ENCODE measurements around the gene C3orf18. TPM values are rescaled to one million over a fixed set of nuclear protein-coding genes. Genes with fewer than 3 reads are reported as not detected.

Gene C3orf18
- total and polyA plus RNA-seq, 9 of the 15 experiments (the other 6 are each of a cell fraction or from before 2014, with no cell fraction given), result 0.01 to 2.3 (median 0.94) TPM

DNA sequence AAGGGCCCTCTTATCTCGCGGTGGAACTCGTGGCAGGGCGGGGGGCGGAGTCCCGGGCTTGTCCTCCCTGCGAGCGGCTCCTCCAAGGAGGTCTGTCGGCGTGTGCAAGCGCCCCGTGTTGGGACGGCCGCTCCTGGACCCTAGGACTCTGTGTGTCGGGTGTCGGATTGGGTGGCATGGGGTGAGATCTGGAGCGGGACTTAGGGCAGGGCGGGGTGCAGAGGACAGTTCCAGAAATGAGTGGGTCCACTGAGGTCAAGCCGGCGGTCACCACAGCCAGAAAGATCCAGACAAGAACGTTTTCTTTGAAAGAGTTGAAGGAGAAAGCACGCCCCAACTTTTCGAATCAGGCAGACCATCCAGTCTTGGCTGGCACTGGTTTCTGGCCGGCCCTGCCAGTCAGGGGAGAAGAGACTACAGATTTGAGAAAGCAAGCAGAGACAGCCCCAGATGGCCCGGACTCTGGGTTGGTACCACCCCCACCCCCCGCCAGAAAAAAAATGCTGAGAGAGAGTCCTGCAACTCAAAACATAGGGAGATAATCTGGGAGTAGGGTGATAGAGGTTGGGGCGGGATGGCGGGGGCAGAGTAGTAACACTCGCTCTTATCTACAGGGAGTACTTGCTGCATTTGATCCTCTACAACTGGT lies 44.8 kb upstream of the C3orf18 start (continued):
- TF ChIP-seq HINFP (tag; conservative IDR thresholded peaks at IDR 0.05; ENCODE audit: low read depth), result no peak
- no peak for TF ChIP-seq SMAD2 (IDR thresholded peaks at IDR 0.05; ENCODE audit: low read depth, low read length)
- no peak for TF ChIP-seq EWSR1 (IDR thresholded peaks at IDR 0.05; ENCODE audit: borderline replicate concordance, low read depth, partially characterized antibody)
- no peak for TF ChIP-seq ETS2 (tag; IDR thresholded peaks at IDR 0.05; ENCODE audit: borderline replicate concordance, poor library complexity, severe bottlenecking)
- TF ChIP-seq POLR2H (tag; IDR thresholded peaks at IDR 0.05; ENCODE audit: low read depth), result peak; percentile 83; the same call in 1 of the 2 replicates
- TF ChIP-seq YY1 (IDR thresholded peaks at IDR 0.05; ENCODE audit: borderline replicate concordance in 1 of 3, control insufficient read depth in 1 of 3, extremely low read depth in 1 of 3, insufficient read depth in 3 of 3, insufficient read length in 1 of 3, insufficient replicate concordance in 2 of 3, low read depth in 1 of 3, low read length in 2 of 3), result peak in 2 of 3 experiments; percentile 13 to 35
- no peak for TF ChIP-seq ESRRB (CRISPR knock-in tag; IDR thresholded peaks at IDR 0.05; ENCODE audit: borderline replicate concordance)
- TF ChIP-seq MITF (IDR thresholded peaks at IDR 0.05), result peak; percentile 83; the same call in 1 of the 2 replicates
- no peak for TF ChIP-seq NFATC3 (IDR thresholded peaks at IDR 0.05)
- TF ChIP-seq RBBP5 (IDR thresholded peaks at IDR 0.05; ENCODE audit: borderline replicate concordance, insufficient read depth, low read length, poor library complexity, severe bottlenecking), result no peak
- TF ChIP-seq, protein P1, sequence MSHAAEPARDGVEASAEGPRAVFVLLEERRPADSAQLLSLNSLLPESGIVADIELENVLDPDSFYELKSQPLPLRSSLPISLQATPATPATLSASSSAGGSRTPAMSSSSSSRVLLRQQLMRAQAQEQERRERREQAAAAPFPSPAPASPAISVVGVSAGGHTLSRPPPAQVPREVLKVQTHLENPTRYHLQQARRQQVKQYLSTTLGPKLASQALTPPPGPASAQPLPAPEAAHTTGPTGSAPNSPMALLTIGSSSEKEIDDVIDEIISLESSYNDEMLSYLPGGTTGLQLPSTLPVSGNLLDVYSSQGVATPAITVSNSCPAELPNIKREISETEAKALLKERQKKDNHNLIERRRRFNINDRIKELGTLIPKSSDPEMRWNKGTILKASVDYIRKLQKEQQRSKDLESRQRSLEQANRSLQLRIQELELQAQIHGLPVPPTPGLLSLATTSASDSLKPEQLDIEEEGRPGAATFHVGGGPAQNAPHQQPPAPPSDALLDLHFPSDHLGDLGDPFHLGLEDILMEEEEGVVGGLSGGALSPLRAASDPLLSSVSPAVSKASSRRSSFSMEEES (CRISPR knock-in tag; IDR thresholded peaks at IDR 0.05), result no peak
- no peak for TF ChIP-seq HMG20B (CRISPR knock-in tag; IDR thresholded peaks at IDR 0.05)
- TF ChIP-seq GATAD2B (IDR thresholded peaks at IDR 0.05; ENCODE audit: borderline replicate concordance), result peak; percentile 62; the same call in 1 of the 2 replicates
- no peak for TF ChIP-seq HDGF (IDR thresholded peaks at IDR 0.05)
